NCI-H2029 treated with DMSO at 0.1 percent for 48 hours (cell line): ENCODE measurements around the gene TXNDC17.
"Not testable (repeated sequence)": the region's sequence is repeated elsewhere in the genome, so short reads cannot be mapped to it uniquely, and the experiment has no call there.

ENCODE experiments used
- DNase-seq: peaks from one replicate; lab custom pipeline; 2025; lab: John Stamatoyannopoulos, UW

Gene TXNDC17

DNA sequence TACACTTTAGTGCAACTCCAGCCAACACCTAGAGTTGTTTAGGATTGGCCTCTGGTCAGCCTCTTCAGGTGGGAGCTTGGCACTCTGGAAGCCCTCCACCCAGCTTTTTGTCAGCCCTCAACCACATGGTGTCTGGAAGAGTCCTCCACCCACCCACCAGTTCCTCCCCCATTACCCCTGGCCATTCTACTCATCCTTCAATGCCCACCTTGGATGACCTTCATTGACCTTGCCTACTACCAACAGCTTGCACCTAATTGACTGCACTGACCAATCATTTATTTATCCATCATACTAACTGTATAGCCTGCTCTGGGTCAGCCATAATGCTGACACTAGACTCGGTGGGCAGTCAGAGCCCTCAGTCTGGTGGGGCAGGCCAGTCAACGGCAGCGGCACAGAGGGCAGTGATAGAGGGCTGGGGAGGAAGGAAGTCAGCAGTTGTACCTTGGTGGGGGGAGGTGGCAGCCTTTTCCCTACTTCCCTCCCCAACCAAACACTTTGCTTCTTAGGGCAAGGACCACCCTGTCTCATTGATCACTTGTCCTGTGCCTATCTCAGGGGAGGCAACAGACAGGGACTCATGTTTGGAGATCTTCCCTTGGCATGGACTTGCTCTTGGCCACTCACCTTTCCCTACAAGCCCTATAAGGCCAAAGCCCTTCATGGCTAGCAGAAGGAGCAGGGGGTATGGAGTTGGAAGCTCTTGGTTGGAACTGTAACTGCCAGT, 43.0 kb downstream of the TXNDC17 start:
- DNase-seq = no peak

DNA sequence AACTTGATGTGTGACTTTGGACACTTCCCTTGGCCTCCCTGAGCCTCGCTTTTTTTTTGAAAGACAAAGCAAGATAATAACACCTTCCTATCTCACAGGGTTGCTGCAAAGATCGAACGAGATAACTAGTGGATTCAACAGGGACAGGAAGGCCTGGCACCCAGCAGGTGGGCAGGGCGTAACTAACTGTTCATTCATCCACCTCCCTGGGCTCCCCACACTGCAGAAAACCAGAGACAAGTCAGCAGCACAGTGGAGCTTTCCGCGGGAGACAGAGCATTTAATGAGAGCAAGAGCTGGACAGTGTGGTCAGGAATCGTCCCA, 43.6 kb downstream of the TXNDC17 start:
- no peak for DNase-seq

DNA sequence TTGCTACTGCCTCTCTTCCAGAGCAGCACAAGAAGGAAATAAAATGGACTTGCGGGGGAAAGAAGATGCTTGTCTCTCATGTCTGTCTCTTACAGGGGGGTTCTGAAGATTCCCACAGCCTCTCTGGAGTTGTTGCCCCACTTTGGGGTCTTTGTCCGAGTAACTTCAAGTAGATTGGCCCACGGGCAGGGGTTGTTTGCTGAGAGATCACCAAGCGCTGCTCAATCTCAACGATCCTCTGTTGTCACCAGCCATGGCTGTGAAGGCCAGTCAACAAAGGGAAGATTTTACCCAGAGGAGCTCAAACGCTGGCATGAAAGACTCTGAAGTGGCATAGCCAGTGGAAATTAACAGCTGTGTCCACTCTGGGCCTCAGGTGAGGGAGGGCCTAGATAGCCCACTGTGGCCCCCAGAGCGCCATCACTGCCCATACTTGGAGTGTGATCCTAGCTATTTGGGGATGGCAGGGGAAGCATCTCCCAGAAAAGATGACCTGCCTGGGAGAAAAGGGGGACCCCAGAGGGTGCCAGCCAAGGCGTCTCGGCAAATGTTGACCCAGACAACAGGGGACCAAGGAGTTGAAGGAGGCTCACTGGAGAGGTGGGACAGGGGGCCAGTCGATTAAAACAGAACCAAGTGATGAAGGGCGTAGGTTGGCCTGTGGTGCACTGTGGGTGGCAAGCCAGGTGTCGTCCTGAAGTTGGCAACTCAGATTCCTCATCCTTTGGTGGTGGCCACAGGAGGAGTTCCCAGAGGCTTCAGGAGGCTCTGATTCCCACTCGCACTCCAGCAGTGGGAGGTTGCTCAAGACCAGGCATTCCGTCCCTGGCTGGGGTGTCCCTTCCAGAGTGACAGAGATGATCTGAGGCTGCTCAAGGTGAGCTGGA, 44.3 kb downstream of the TXNDC17 start:
- DNase-seq = no peak

DNA sequence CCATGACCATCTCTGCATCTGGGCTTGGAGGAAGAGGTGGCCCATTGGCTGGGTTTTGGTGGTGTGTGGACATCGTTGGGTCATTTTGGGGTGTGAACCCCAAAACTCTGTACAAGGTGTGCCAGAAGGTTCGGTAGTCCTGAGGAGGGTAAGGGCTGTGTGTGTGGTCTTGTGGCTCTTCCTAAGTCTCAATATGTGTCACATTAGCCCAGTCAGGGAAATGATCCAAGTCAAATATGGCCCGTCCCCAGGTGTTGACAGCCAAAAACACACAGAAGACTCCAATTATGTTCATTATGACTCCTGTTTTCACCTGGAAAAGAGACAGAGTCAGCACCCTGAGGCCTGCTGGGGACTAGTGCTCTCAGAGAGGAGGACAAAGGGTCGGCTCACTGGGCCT, 45.2 kb downstream of the TXNDC17 start:
- no peak for DNase-seq

DNA sequence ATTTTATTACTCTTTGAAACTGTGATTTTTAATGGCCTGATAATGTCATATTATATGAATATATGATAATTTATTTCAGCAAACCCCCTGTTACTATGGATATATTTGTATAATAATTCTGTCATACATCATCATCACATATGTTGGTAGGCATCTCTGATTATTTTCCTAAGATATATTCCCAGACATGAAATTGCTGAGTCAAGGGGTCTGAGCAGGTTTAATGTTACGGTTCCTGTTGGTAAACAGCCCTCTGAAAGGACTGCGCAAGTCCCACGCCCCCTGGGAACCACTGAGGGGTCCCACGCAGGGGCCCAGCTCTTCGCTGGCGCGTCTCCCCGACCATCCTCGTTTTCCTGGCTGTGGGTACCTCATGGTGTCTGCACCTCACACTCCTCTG, 48.1 kb downstream of the TXNDC17 start:
- no peak for DNase-seq

DNA sequence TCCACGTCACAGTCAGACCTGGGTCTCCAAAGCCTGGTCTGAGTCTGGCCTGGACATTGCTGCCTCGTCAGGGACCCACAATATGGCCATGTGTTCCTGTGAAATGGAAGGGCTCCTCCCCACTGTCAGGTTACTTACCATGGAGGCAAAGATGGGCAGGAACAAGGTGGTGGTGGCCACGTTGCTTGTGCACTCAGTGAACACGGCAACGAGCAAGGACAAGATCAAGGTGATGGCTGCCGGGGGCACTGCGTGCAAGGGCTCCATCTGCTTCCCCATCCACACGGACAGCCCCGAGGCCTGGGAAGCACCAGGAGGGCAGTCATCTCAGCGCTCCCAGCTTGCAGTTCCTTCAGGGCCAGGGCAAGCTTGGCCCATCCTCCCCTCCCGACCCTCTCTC, 49.8 kb downstream of the TXNDC17 start:
- no peak for DNase-seq

DNA sequence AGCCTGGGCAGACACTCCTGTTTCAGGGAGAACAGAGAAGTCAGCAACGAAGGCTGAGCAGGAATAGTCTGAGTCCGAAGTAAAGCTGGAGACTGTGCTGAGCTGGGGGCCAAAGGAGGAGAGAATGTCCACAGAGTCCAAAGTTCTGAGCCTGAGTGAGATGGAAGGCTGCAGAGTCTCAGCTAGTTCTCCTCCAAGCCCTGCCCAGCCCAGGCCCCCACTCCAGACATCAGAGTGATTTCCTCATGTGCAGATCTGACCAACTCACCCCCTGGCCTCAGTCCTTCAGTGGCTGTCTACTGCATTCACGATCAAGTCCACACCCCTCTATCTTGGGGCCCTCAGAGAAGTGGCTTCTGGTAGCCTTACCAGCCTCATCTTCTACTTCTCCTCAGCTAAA, 50.7 kb downstream of the TXNDC17 start:
- no peak for DNase-seq

DNA sequence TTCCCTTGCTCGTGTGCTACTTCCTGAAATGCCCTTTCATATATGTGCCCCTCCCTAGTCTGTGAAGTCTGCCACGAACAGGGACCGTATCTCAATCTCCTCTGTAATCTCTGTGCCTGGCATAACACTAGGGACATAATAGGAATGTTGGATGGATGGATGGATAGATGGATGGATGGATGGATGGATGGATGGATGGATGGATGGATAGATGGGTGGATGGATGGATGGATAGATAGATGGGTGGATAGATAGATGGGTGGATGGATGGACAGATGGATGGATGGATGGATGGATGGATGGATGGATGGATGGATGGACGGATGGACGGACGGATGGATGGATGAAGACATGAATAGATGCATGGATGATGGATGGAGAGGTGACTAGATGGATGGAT, 51.1 kb downstream of the TXNDC17 start:
- not testable (repeated sequence) for DNase-seq
